Measurements from ENCODE around the gene CEP41.

DNA sequence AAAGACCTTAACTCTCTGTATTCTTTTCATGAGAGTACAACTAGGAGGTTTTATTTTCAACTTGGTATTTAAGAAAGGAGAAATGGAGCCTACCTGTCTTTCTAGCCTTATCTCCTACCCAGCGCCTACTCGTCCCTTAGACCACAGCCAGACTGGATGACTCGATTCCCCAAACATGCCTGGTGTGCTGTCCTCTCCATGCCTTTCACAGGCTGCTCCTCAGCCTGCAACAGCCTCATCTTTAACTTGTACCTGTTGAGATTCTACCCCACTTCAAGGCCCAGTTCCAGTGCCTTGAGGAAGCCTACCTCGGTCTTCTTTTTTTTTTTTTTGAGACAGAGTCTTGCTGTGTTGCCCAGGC is 31.1 kb downstream of the CEP41 start:
- TF ChIP-seq, protein P1, sequence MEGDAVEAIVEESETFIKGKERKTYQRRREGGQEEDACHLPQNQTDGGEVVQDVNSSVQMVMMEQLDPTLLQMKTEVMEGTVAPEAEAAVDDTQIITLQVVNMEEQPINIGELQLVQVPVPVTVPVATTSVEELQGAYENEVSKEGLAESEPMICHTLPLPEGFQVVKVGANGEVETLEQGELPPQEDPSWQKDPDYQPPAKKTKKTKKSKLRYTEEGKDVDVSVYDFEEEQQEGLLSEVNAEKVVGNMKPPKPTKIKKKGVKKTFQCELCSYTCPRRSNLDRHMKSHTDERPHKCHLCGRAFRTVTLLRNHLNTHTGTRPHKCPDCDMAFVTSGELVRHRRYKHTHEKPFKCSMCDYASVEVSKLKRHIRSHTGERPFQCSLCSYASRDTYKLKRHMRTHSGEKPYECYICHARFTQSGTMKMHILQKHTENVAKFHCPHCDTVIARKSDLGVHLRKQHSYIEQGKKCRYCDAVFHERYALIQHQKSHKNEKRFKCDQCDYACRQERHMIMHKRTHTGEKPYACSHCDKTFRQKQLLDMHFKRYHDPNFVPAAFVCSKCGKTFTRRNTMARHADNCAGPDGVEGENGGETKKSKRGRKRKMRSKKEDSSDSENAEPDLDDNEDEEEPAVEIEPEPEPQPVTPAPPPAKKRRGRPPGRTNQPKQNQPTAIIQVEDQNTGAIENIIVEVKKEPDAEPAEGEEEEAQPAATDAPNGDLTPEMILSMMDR (IDR thresholded peaks at IDR 0.05) = no peak
- TF ChIP-seq POLR2A (IDR thresholded peaks at IDR 0.05) = no peak

All from Peyer's patch (tissue), 4 donors.